Left lung (tissue), 10 donors: ENCODE data around the gene RBMS2. TPM values are rescaled to one million over a fixed set of nuclear protein-coding genes. Genes with fewer than 3 reads are reported as not detected.
A peak's percentile ranks its signal among the peaks of the same experiment; 100 is the strongest.
"Not testable (repeated sequence)": the region's sequence is repeated elsewhere in the genome, so short reads cannot be mapped to it uniquely, and the experiment has no call there.

Experiments used
- ATAC-seq: fragments of 200-7000 bp; cut with Tn5 transposase; one replicate; pipeline ENCODE4 v1.9.1; 2020; ENCODE audit warnings: moderate library complexity
- DNase-seq, 4 donors: peaks; one replicate each; pipeline ENCODE4 v3.0.0-alpha.2; 2013 to 2020
- H3K27ac ChIP-seq, 2 donors: fragments of 200-600 bp; sonication (generic) in 1 of 2; one replicate each; pipeline versions ENCODE4 v1.5.0 to v1.8.0; 2020 to 2021
- H3K27me3 ChIP-seq, 2 donors: fragments of 200-600 bp; sonication (generic) in 1 of 2; one replicate each; pipeline versions ENCODE4 v1.5.0 to v1.8.0; 2020 to 2021
- H3K36me3 ChIP-seq, 2 donors: fragments of 200-600 bp; sonication (generic) in 1 of 2; one replicate each; pipeline versions ENCODE4 v1.5.0 to v1.8.0; 2020 to 2021
- H3K4me1 ChIP-seq, 2 donors: fragments of 200-600 bp; one replicate each; pipeline ENCODE4 v1.8.0; 2021
- H3K4me3 ChIP-seq, 2 donors: fragments of 200-600 bp; sonication (generic) in 1 of 2; one replicate each; pipeline versions ENCODE4 v1.5.0 to v1.8.0; 2020 to 2021; ENCODE audit warnings: mild to moderate bottlenecking in 1 of 2
- H3K9me3 ChIP-seq, 2 donors: fragments of 200-600 bp; sonication (generic) in 1 of 2; one replicate each; pipeline versions ENCODE4 v1.5.0 to v1.8.0; 2020 to 2021
- intact Hi-C, 2 donors: fragments of 100-400 bp; cut with DNase I; formaldehyde crosslinking; loops; one replicate each; pipeline versions ENCODE4 v1.11.2 to v1.14.2; 2022
- polyA plus RNA-seq, 6 donors: library from polyadenylated mRNA; unstranded; fragments of 120-200 nt; gene quantifications; one replicate each; pipeline ENCODE4 v1.2.1, GENCODE V29; 2013; ENCODE audit not compliant: insufficient read length in 6 of 6
- total RNA-seq, 2 donors: library from RNA; stranded (reverse); fragmentation: NEBNext Ultra II Directional; extraction: Animal tissue kit (Norgen Biotek cat#: 25700); gene quantifications; one replicate each; pipeline ENCODE4 v1.2.1, GENCODE V29; 2021
- TF ChIP-seq, protein P1 (sequence below), 2 donors: fragments of 200-600 bp; sonication (generic) in 1 of 2; IDR thresholded peaks; one replicate each; pipeline versions ENCODE4 v1.5.0 to v1.8.0; 2021; ENCODE audit warnings: antibody characterized with exemption in 2 of 2
- donor health status: DM: no; HTN: yes; CAD: no.
- donor health status: DM: no; HTN: no; CAD: no.

The RBMS2 gene
- total and polyA plus RNA-seq, 8 donors: 49.0 to 113 (median 69.1) TPM

DNA sequence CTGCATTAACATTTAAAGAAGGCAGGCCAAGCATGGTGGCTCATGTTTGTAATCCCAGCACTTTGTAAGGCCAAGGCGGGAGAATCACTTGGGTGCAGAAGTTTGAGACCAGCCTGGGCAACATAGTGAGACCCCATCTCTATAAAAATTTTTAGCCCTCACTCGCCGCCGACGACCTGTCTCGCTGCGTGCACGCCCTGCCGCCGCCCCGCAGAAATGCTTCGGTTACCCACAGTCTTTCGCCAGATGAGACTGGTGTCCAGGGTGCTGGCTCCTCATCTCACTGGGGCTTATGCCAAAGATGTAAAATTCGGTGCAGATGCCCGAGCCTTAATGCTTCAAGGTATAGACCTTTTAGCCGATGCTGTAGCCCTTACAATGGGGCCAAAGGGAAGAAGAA, 10.8 kb upstream of the RBMS2 start:
- intact Hi-C loops: loop anchor here in 1 of 2 donors (5.0 kb wide), 1 partner anchor 67 kb away; no protein-coding TSS in a partner anchor
- DNase-seq (no peak), ATAC-seq (no peak)
- Histone ChIP-seq H3K9me3 (no peaks in the 10 kb centered on the region), H3K27ac (no peak overlapping the region), H3K36me3 (no peaks in the 10 kb centered on the region), H3K4me1 (peaks cover 0 to 8% of the 10 kb centered on the region in 2 donors), H3K4me3 (no peak overlapping the region), H3K27me3 (no peaks in the 10 kb centered on the region)
- TF ChIP-seq, protein P1, sequence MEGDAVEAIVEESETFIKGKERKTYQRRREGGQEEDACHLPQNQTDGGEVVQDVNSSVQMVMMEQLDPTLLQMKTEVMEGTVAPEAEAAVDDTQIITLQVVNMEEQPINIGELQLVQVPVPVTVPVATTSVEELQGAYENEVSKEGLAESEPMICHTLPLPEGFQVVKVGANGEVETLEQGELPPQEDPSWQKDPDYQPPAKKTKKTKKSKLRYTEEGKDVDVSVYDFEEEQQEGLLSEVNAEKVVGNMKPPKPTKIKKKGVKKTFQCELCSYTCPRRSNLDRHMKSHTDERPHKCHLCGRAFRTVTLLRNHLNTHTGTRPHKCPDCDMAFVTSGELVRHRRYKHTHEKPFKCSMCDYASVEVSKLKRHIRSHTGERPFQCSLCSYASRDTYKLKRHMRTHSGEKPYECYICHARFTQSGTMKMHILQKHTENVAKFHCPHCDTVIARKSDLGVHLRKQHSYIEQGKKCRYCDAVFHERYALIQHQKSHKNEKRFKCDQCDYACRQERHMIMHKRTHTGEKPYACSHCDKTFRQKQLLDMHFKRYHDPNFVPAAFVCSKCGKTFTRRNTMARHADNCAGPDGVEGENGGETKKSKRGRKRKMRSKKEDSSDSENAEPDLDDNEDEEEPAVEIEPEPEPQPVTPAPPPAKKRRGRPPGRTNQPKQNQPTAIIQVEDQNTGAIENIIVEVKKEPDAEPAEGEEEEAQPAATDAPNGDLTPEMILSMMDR (IDR thresholded peaks at IDR 0.05): no peak

DNA sequence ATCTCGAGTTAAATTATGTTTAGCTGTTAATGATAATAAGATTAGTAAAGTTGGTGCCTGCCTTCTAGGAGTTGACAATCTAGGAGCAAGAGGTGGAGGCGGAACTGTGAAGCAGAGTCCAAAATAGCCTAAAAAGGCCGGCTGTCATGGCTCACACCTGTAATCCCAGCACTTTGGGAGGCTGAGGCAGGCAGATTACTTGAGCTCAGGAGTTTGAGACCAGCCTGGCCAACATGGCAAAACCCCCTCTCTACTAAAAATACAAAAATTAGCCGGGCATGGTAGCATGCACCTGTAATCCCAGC, 7.7 kb upstream of the RBMS2 start:
- H3K27me3 ChIP-seq, DNase-seq, H3K9me3 ChIP-seq, H3K27ac ChIP-seq, H3K4me3 ChIP-seq, H3K36me3 ChIP-seq: not testable (repeated sequence)
- intact Hi-C loops: loop anchor here in 1 of 2 donors (5.0 kb wide), 1 partner anchor 63 kb away; no protein-coding TSS in a partner anchor
- H3K4me1 ChIP-seq: peaks cover 5 to 22% of the 10 kb centered on the region in 2 donors
- peak; percentile 21 for ATAC-seq

DNA sequence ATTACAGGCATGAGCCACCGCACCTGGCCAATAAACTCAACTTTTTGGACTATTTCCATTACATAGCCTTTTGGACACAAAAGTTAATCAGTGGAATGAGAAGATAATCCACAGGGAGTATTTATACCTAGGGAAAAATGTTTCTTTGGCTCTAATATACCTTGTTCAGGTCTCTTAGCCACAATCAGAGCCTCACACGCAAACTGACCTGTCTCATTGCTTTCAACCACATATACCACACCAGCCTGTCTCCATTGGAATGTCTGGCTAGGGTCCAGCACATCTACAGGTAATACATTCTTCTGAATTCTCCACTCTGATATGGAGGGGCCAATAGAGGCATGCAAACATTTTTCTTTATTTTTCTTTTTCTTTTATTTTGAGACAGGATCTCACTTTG, 3.8 kb upstream of the RBMS2 start:
- Histone ChIP-seq H3K27me3 (no peaks in the 10 kb centered on the region), H3K4me1 (peaks cover 10 to 48% of the 10 kb centered on the region in 2 donors), H3K9me3 (no peaks in the 10 kb centered on the region), H3K36me3 (no peaks in the 10 kb centered on the region), H3K4me3 (no peak overlapping the region), H3K27ac (peak overlapping the region in 1 of 2 donors; percentile 82)
- ATAC-seq (no peak), DNase-seq (no peak)
- intact Hi-C loops: no loop called here
- TF ChIP-seq, protein P1 (IDR thresholded peaks at IDR 0.05): no peak

DNA sequence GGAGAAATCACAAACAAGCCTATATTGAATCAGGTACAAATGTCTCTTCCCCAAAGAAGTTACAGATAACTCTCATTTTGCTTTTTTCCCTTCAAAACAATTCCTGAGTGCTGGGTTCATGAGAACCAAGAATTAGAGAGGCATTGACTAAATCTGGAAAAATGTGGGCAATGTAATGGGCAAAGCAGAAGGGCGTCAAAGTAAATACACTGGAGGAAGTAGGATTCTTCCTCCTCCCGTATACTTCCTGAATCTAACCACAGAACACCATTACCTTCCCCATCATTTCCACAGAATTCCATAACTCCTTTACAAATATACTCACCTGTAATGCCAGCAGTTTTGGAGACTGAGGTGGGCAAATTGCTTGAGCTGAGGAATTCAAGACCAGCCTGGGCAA, 3.0 kb upstream of the RBMS2 start:
- Histone ChIP-seq H3K4me3 (no peak overlapping the region), H3K36me3 (no peaks in the 10 kb centered on the region), H3K27me3 (no peaks in the 10 kb centered on the region), H3K4me1 (peaks cover 10 to 51% of the 10 kb centered on the region in 2 donors), H3K9me3 (no peaks in the 10 kb centered on the region), H3K27ac (peak overlapping the region in 1 of 2 donors; percentile 82)
- TF ChIP-seq, protein P1 (IDR thresholded peaks at IDR 0.05): no peak
- intact Hi-C loops: no loop called here
- ATAC-seq: no peak
- DNase-seq: no peak

DNA sequence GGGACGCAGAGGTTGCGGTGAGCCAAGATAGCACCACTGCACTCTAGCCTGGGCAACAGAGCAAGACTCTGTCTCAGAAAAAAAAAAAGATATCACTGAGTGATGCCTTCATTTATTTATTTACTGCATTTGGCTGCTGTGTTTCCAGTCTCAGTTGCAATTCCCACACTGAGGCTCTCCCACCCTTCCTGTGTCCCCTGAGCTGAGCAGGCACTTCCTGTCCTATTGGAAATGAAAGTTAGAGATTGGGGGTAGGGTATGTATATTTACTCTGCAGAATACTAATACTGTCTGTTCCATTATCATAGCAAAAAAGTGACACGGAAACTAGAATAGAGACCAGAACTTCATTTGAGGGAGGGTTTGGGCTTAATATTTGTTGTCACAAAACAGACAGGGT, 1.6 kb upstream of the RBMS2 start:
- Histone ChIP-seq H3K4me3 (peak overlapping the region in 1 of 2 donors; percentile 60), H3K36me3 (peaks cover 0 to 1% of the 10 kb centered on the region in 2 donors), H3K27ac (peak overlapping the region; percentile 82 to 95), H3K9me3 (no peaks in the 10 kb centered on the region), H3K4me1 (peaks cover 15 to 53% of the 10 kb centered on the region in 2 donors), H3K27me3 (no peaks in the 10 kb centered on the region)
- TF ChIP-seq, protein P1 (IDR thresholded peaks at IDR 0.05): no peak
- intact Hi-C loops: no loop called here
- peak in 1 of 4 donors; percentile 57 for DNase-seq
- no peak for ATAC-seq

DNA sequence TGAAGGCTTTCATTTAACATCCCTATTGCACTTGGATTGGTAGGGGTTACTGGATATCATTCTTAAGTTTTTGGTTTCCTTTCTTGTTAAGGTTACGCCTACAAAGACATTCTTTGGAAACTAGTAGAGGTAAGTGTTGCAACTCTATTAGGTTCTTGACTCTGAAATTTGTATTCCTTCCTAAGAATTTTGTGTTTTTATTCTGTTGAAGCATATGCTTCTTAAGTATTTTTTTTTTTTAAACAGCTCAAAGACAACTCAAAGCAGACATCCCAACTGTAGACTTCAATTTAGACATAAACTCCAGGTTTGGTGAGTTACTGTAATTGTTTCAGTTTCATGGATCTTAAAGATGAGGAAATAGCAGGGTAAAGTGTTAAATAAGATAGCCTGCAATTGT, 1.1 kb upstream of the RBMS2 start:
- intact Hi-C loops: no loop called here
- Histone ChIP-seq H3K27ac (peak overlapping the region; percentile 82 to 95), H3K27me3 (no peaks in the 10 kb centered on the region), H3K9me3 (no peaks in the 10 kb centered on the region), H3K4me1 (peaks cover 15 to 57% of the 10 kb centered on the region in 2 donors), H3K4me3 (peak overlapping the region in 1 of 2 donors; percentile 60), H3K36me3 (peaks cover 0 to 6% of the 10 kb centered on the region in 2 donors)
- DNase-seq (no peak), ATAC-seq (peak; percentile 12)
- TF ChIP-seq, protein P1 (IDR thresholded peaks at IDR 0.05): no peak
